Endodermal cell (in vitro differentiated cells): Measurements from ENCODE around the gene NFE2L2. TPM values are rescaled to one million over a fixed set of nuclear protein-coding genes. Genes with fewer than 3 reads are reported as not detected.
A peak's percentile ranks its signal among the peaks of the same experiment; 100 is the strongest.

ENCODE experiments used
- DNase-seq: peaks from one replicate; pipeline ENCODE4 v3.0.0-alpha.2; 2017
- H3K27ac ChIP-seq: 2 replicates; pipeline ENCODE4 v1.5.1; 2013; ENCODE audit warnings: mild to moderate bottlenecking, low read depth, low read length, moderate library complexity
- H3K27me3 ChIP-seq: 2 replicates; pipeline ENCODE4 v1.6.1; 2013; ENCODE audit warnings: mild to moderate bottlenecking, low read length, moderate library complexity; ENCODE audit not compliant: insufficient read depth, control insufficient read depth, poor library complexity, severe bottlenecking
- H3K36me3 ChIP-seq: 2 replicates; pipeline ENCODE4 v1.7.0; 2013; ENCODE audit warnings: mild to moderate bottlenecking, low read length, moderate library complexity; ENCODE audit not compliant: control insufficient read depth, insufficient read depth
- H3K4me1 ChIP-seq: one replicate; pipeline ENCODE4 v1.7.0; 2013; ENCODE audit warnings: low read length; ENCODE audit not compliant: control insufficient read depth, insufficient read depth
- H3K4me3 ChIP-seq: 2 replicates; pipeline ENCODE4 v1.5.1; 2013; ENCODE audit warnings: mild to moderate bottlenecking, low read length, moderate library complexity
- H3K9ac ChIP-seq: 2 replicates; pipeline ENCODE4 v1.6.1; 2013; ENCODE audit warnings: mild to moderate bottlenecking, low read length, moderate library complexity; ENCODE audit not compliant: poor library complexity, severe bottlenecking; ENCODE audit errors: extremely low read depth
- H3K9me3 ChIP-seq: 2 replicates; pipeline ENCODE4 v1.6.1; 2013; ENCODE audit warnings: mild to moderate bottlenecking, low read length, moderate library complexity; ENCODE audit not compliant: control insufficient read depth
- H3K27ac Mint-ChIP-seq: 2 replicates; pipeline ENCODE4 v1.8.0; 2020; ENCODE audit warnings: mixed read lengths
- H3K27me3 Mint-ChIP-seq: 2 replicates; pipeline ENCODE4 v1.8.0; 2021; ENCODE audit warnings: mild to moderate bottlenecking, mixed read lengths; ENCODE audit not compliant: insufficient read depth
- H3K36me3 Mint-ChIP-seq: 2 replicates; pipeline ENCODE4 v1.8.0; 2020; ENCODE audit warnings: low read depth, mixed read lengths
- H3K4me1 Mint-ChIP-seq: 2 replicates; pipeline ENCODE4 v1.8.0; 2020; ENCODE audit warnings: mixed read lengths
- H3K4me3 Mint-ChIP-seq: 2 replicates; pipeline ENCODE4 v1.8.0; 2020; ENCODE audit warnings: mild to moderate bottlenecking, moderate library complexity, mixed read lengths
- H3K9me3 Mint-ChIP-seq: 2 replicates; pipeline ENCODE4 v1.8.0; 2020; ENCODE audit warnings: mild to moderate bottlenecking, mixed read lengths
- CTCF ChIP-seq: fragments of 200-600 bp; sonication (generic); conservative IDR thresholded peaks from 2 replicates; pipeline ENCODE4 v1.5.0; 2021; ENCODE audit warnings: antibody characterized with exemption, mild to moderate bottlenecking
- WGBS, 2 experiments: methylation state at CpG; one replicate each; pipeline versions ENCODE4 v1.1.5 to v1.1.7; 2013; ENCODE audit warnings: missing lambda C conversion rate in 2 of 2, mixed read lengths in 1 of 2; ENCODE audit not compliant: insufficient coverage in 1 of 2, insufficient read length in 1 of 2; 5-methylcytosine and 5-hydroxymethylcytosine counted together
- total RNA-seq, 2 donors: library from RNA; stranded (reverse); fragmentation: NEBNext Ultra II Directional in 1 of 2; extraction: Animal tissue kit (Norgen Biotek cat#: 25700) in 1 of 2; gene quantifications; 2 replicates in 1 of 2; 3 replicates in 1 of 2; pipeline ENCODE4 v1.2.1, GENCODE V29; 2021

The NFE2L2 gene
- total RNA-seq, 2 donors from 2014 or later = 59.0 to 59.1 TPM

- H3K27ac Mint-ChIP-seq = no peak overlapping the region
- DNase-seq = no peak
Observed at GRCh38 chr2:177237932-177238331, 26.6 kb downstream of the NFE2L2 start.

DNA sequence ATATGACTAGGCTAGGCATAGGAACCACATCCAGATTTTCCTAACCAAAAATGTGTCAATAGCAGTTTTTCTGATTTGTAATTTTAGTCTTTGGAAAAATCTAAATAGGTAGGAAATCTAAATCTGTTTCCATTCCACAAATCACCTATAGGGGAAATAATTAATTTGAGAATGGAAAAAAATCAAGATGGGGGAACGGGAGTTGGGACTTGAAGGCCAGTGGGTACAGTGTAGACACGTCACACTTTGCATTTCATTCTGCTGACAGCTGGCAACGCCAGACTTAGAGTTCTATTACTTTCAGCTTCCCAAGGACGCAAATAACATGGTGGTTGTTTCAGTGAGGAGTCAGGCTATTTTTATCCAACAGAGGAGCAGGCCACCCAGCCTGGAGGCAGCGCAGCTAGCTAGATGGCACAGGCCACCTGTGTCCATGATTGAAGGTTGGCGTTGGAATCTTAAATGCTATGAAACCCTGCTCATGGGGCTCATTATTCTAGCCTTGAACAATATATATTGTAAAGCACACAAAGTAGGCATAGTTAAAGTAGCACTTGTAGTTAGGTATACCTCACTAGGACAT, 28.6 kb downstream of the NFE2L2 start:
- Mint-ChIP-seq H3K4me3 (no peak overlapping the region), H3K9me3 (no peaks in the 10 kb centered on the region), H3K4me1 (peaks cover 2% of the 10 kb centered on the region), H3K36me3 (peaks cover 37% of the 10 kb centered on the region), H3K27ac (peak overlapping the region; percentile 52), H3K27me3 (no peaks in the 10 kb centered on the region)
- no peak for DNase-seq
- H3K27me3 ChIP-seq = no peaks in the 10 kb centered on the region
- H3K9ac ChIP-seq = no peak overlapping the region
- no peak overlapping the region for H3K4me3 ChIP-seq
- no peaks in the 10 kb centered on the region for H3K9me3 ChIP-seq
- peaks cover 48% of the 10 kb centered on the region for H3K36me3 ChIP-seq
- no peak overlapping the region for H3K27ac ChIP-seq
- H3K4me1 ChIP-seq = no peaks in the 10 kb centered on the region
- 97 to 98% methylated on average over 4 to 6 of the region's 6 CpGs for WGBS, 2 experiments
- peak; percentile 31 for TF ChIP-seq CTCF

More at GRCh38 chr2:177237932-177238331, 26.6 kb downstream of the NFE2L2 start:
- TF ChIP-seq CTCF = no peak
- H3K4me1 ChIP-seq = peaks cover 5% of the 10 kb centered on the region
- H3K36me3 Mint-ChIP-seq = peaks cover 27% of the 10 kb centered on the region
- WGBS, 2 experiments = 78 to 98% methylated on average over 1 to 2 of the region's 2 CpGs
- H3K4me1 Mint-ChIP-seq = peaks cover 21% of the 10 kb centered on the region
- H3K9me3 ChIP-seq = no peaks in the 10 kb centered on the region
- H3K9me3 Mint-ChIP-seq = no peaks in the 10 kb centered on the region
- no peaks in the 10 kb centered on the region for H3K27me3 ChIP-seq
- no peak overlapping the region for H3K4me3 Mint-ChIP-seq
- peaks cover 28% of the 10 kb centered on the region for H3K36me3 ChIP-seq
- no peak overlapping the region for H3K9ac ChIP-seq
- H3K27me3 Mint-ChIP-seq = no peaks in the 10 kb centered on the region
- H3K4me3 ChIP-seq = no peak overlapping the region
- H3K27ac ChIP-seq = no peak overlapping the region

GRCh38 chr2:177234267-177234666, 30.3 kb downstream of the NFE2L2 start:
- Histone ChIP-seq H3K4me3 (no peak overlapping the region), H3K36me3 (peaks cover 65% of the 10 kb centered on the region), H3K4me1 (no peaks in the 10 kb centered on the region), H3K27me3 (no peaks in the 10 kb centered on the region), H3K9ac (no peak overlapping the region), H3K27ac (no peak overlapping the region), H3K9me3 (no peaks in the 10 kb centered on the region)
- DNase-seq = no peak
- Mint-ChIP-seq H3K27ac (no peak overlapping the region), H3K36me3 (peaks cover 48% of the 10 kb centered on the region), H3K27me3 (no peaks in the 10 kb centered on the region), H3K9me3 (no peaks in the 10 kb centered on the region), H3K4me1 (no peaks in the 10 kb centered on the region), H3K4me3 (no peak overlapping the region)
- no peak for TF ChIP-seq CTCF
